HEK293 (cell line): ENCODE results near the gene INPP5A.

Source experiments
- HOXA7 ChIP-seq: sonication (generic); formaldehyde crosslinking; IDR thresholded peaks from 2 replicates; pipeline ENCODE4 v1.8.1; 2022; ENCODE audit warnings: missing genetic modification reagents, borderline replicate concordance
- KLF10 ChIP-seq: fragments of 450-650 bp; IDR thresholded peaks from 2 replicates; pipeline ENCODE4 v1.5.1; 2018; ENCODE audit warnings: missing biosample characterization, mild to moderate bottlenecking, missing genetic modification characterization
- KLF8 ChIP-seq: fragments of 450-650 bp; formaldehyde crosslinking; IDR thresholded peaks from 2 replicates; pipeline ENCODE4 v1.5.1; 2016; ENCODE audit warnings: missing biosample characterization, missing genetic modification characterization
- RBAK ChIP-seq: fragments of 450-650 bp; formaldehyde crosslinking; IDR thresholded peaks from 2 replicates; pipeline ENCODE4 v1.5.1; 2016; ENCODE audit warnings: missing biosample characterization, missing genetic modification characterization
- TCF7L2 ChIP-seq: IDR thresholded peaks from 2 replicates; pipeline ENCODE4 v1.6.1; 2011; ENCODE audit warnings: low read depth, mild to moderate bottlenecking, inconsistent platforms, low read length, moderate library complexity, borderline replicate concordance
- YY2 ChIP-seq: fragments of 450-650 bp; formaldehyde crosslinking; IDR thresholded peaks from 2 replicates; pipeline ENCODE4 v1.5.1; 2016; ENCODE audit warnings: missing biosample characterization, missing genetic modification characterization
- ZIC2 ChIP-seq: fragments of 450-650 bp; formaldehyde crosslinking; IDR thresholded peaks from 2 replicates; pipeline ENCODE4 v1.5.1; 2016; ENCODE audit warnings: missing biosample characterization, missing genetic modification characterization
- ZNF133 ChIP-seq: fragments of 450-650 bp; formaldehyde crosslinking; IDR thresholded peaks from 2 replicates; pipeline ENCODE4 v1.5.1; 2016; ENCODE audit warnings: missing biosample characterization, missing genetic modification characterization
- ZNF140 ChIP-seq: fragments of 450-650 bp; formaldehyde crosslinking; IDR thresholded peaks from 2 replicates; pipeline ENCODE4 v1.5.1; 2016; ENCODE audit warnings: missing biosample characterization, missing genetic modification characterization
- ZNF155 ChIP-seq: fragments of 450-650 bp; formaldehyde crosslinking; IDR thresholded peaks from 2 replicates; pipeline ENCODE4 v1.5.1; 2016; ENCODE audit warnings: missing biosample characterization, missing genetic modification characterization
- ZNF169 ChIP-seq: fragments of 450-650 bp; formaldehyde crosslinking; IDR thresholded peaks from 2 replicates; pipeline ENCODE4 v1.5.1; 2016; ENCODE audit warnings: missing biosample characterization, missing genetic modification characterization
- ZNF19 ChIP-seq: fragments of 450-650 bp; formaldehyde crosslinking; IDR thresholded peaks from 2 replicates; pipeline ENCODE4; 2016; ENCODE audit warnings: missing biosample characterization, missing genetic modification characterization, low read depth
- ZNF223 ChIP-seq: fragments of 450-650 bp; formaldehyde crosslinking; IDR thresholded peaks from 2 replicates; pipeline ENCODE4 v1.5.1; 2016; ENCODE audit warnings: missing biosample characterization, missing genetic modification characterization
- ZNF311 ChIP-seq: fragments of 450-650 bp; formaldehyde crosslinking; IDR thresholded peaks from 2 replicates; pipeline ENCODE4 v1.5.1; 2017; ENCODE audit warnings: missing biosample characterization, missing genetic modification characterization, borderline replicate concordance
- ZNF366 ChIP-seq: fragments of 450-650 bp; formaldehyde crosslinking; conservative IDR thresholded peaks from 2 replicates; pipeline ENCODE4 v1.5.1; 2016; ENCODE audit warnings: missing biosample characterization, missing genetic modification characterization
- ZNF404 ChIP-seq: fragments of 450-650 bp; formaldehyde crosslinking; IDR thresholded peaks from 2 replicates; pipeline ENCODE4 v1.5.1; 2017; ENCODE audit warnings: missing biosample characterization, missing genetic modification characterization
- ZNF423 ChIP-seq: fragments of 450-650 bp; formaldehyde crosslinking; IDR thresholded peaks from 2 replicates; pipeline ENCODE4 v1.5.1; 2016; ENCODE audit warnings: missing biosample characterization, missing genetic modification characterization
- ZNF514 ChIP-seq: fragments of 450-650 bp; formaldehyde crosslinking; IDR thresholded peaks from 2 replicates; pipeline ENCODE4 v1.5.1; 2016; ENCODE audit warnings: missing biosample characterization, missing genetic modification characterization
- ZNF549 ChIP-seq: fragments of 450-650 bp; IDR thresholded peaks from 2 replicates; pipeline ENCODE4 v1.5.1; 2018; ENCODE audit warnings: missing biosample characterization, missing genetic modification characterization, mild to moderate bottlenecking, inconsistent platforms, moderate library complexity
- ZNF610 ChIP-seq: fragments of 450-650 bp; formaldehyde crosslinking; IDR thresholded peaks from 2 replicates; pipeline ENCODE4 v1.5.1; 2016; ENCODE audit warnings: missing biosample characterization, missing genetic modification characterization, borderline replicate concordance
- ZNF624 ChIP-seq: fragments of 450-650 bp; formaldehyde crosslinking; IDR thresholded peaks from 2 replicates; pipeline ENCODE4 v1.5.1; 2017; ENCODE audit warnings: missing biosample characterization, missing genetic modification characterization
- ZNF658 ChIP-seq: fragments of 450-650 bp; formaldehyde crosslinking; IDR thresholded peaks from 2 replicates; pipeline ENCODE4; 2016; ENCODE audit warnings: missing biosample characterization, missing genetic modification characterization
- ZNF660 ChIP-seq: fragments of 450-650 bp; IDR thresholded peaks from 2 replicates; pipeline ENCODE4 v1.5.1; 2018; ENCODE audit warnings: missing biosample characterization, mild to moderate bottlenecking, missing genetic modification characterization
- ZNF670 ChIP-seq: fragments of 450-650 bp; formaldehyde crosslinking; IDR thresholded peaks from 2 replicates; pipeline ENCODE4 v1.5.1; 2016; ENCODE audit warnings: missing biosample characterization, missing genetic modification characterization, low read depth
- ZSCAN18 ChIP-seq: fragments of 450-650 bp; formaldehyde crosslinking; IDR thresholded peaks from 2 replicates; pipeline ENCODE4 v1.5.1; 2016; ENCODE audit warnings: missing biosample characterization, missing genetic modification characterization
- TF ChIP-seq, protein P1 (sequence below): fragments of 450-650 bp; formaldehyde crosslinking; conservative IDR thresholded peaks from 2 replicates; pipeline ENCODE4 v1.5.1; 2016; ENCODE audit warnings: low read depth, missing biosample characterization, missing genetic modification characterization
- TF ChIP-seq, protein P2 (sequence below): fragments of 450-650 bp; formaldehyde crosslinking; IDR thresholded peaks from 2 replicates; pipeline ENCODE4 v1.5.1; 2016; ENCODE audit warnings: missing biosample characterization, missing genetic modification characterization
- TF ChIP-seq, protein P3 (sequence below): fragments of 450-650 bp; formaldehyde crosslinking; IDR thresholded peaks from 2 replicates; pipeline ENCODE4 v1.5.1; 2016; ENCODE audit warnings: missing biosample characterization, missing genetic modification characterization

INPP5A gene

DNA sequence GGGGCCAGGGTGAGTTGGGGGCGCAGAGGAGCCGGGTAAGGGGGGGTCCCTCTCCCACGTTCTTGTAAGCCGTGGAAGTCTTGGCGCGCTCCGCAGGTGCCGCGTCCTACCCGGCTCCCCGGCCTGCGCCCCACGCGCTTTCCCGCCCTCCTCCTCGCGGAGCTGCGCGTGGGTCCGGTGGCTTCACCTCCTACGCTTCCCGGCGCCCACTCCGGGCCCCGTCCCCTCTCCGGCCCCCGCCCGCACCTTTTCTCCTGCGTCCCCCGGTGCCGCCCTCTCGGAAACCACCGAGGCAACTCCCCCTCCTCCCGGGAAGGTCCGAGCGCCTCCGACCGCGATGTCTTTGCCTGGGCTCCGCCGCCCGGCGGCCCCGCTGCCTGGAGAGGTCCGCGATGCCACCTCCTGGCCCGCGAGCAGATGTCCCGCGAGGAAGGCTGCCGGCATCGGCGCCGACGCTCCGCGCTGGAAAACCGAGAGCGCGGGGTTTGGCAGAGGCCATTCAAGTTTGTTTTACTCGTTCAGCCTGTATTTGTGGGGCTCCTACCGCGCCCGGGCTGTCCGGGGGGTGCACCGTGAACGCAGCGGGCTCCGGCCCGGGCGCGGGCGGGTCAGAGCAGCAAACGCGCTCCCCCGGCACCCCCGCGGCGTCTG lies 250.7 kb downstream of the INPP5A start (continued):
- TF ChIP-seq, protein P1, sequence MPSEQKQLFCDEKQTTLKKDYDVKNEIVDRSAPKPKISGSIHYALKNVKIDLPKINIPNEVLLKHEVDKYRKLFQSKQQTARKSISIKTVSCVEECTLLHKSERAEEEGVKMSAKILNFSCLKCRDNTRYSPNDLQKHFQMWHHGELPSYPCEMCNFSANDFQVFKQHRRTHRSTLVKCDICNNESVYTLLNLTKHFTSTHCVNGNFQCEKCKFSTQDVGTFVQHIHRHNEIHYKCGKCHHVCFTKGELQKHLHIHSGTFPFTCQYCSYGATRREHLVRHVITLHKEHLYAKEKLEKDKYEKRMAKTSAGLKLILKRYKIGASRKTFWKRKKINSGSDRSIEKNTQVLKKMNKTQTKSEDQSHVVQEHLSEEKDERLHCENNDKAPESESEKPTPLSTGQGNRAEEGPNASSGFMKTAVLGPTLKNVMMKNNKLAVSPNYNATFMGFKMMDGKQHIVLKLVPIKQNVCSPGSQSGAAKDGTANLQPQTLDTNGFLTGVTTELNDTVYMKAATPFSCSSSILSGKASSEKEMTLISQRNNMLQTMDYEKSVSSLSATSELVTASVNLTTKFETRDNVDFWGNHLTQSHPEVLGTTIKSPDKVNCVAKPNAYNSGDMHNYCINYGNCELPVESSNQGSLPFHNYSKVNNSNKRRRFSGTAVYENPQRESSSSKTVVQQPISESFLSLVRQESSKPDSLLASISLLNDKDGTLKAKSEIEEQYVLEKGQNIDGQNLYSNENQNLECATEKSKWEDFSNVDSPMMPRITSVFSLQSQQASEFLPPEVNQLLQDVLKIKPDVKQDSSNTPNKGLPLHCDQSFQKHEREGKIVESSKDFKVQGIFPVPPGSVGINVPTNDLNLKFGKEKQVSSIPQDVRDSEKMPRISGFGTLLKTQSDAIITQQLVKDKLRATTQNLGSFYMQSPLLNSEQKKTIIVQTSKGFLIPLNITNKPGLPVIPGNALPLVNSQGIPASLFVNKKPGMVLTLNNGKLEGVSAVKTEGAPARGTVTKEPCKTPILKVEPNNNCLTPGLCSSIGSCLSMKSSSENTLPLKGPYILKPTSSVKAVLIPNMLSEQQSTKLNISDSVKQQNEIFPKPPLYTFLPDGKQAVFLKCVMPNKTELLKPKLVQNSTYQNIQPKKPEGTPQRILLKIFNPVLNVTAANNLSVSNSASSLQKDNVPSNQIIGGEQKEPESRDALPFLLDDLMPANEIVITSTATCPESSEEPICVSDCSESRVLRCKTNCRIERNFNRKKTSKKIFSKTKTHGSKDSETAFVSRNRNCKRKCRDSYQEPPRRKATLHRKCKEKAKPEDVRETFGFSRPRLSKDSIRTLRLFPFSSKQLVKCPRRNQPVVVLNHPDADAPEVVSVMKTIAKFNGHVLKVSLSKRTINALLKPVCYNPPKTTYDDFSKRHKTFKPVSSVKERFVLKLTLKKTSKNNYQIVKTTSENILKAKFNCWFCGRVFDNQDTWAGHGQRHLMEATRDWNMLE (tag by site-specific recombination), result no peak
- TF ChIP-seq ZNF404, result no peak
- TF ChIP-seq ZNF610 (tag by site-specific recombination), result no peak
- no peak for TF ChIP-seq ZNF19 (tag by site-specific recombination)
- TF ChIP-seq ZSCAN18 (tag by site-specific recombination), result no peak
- TF ChIP-seq ZNF514 (tag by site-specific recombination), result no peak
- TF ChIP-seq ZNF311 (tag by site-specific recombination), result no peak
- no peak for TF ChIP-seq KLF10 (tag by site-specific recombination)
- TF ChIP-seq HOXA7 (CRISPR knock-in tag), result no peak
- peak; percentile 10; the same call in 1 of the 2 replicates for TF ChIP-seq KLF8 (tag by site-specific recombination)
- TF ChIP-seq ZIC2 (tag by site-specific recombination), result peak; percentile 28; the same call in 1 of the 2 replicates
- no peak for TF ChIP-seq ZNF658 (tag by site-specific recombination)
- TF ChIP-seq, protein P2, sequence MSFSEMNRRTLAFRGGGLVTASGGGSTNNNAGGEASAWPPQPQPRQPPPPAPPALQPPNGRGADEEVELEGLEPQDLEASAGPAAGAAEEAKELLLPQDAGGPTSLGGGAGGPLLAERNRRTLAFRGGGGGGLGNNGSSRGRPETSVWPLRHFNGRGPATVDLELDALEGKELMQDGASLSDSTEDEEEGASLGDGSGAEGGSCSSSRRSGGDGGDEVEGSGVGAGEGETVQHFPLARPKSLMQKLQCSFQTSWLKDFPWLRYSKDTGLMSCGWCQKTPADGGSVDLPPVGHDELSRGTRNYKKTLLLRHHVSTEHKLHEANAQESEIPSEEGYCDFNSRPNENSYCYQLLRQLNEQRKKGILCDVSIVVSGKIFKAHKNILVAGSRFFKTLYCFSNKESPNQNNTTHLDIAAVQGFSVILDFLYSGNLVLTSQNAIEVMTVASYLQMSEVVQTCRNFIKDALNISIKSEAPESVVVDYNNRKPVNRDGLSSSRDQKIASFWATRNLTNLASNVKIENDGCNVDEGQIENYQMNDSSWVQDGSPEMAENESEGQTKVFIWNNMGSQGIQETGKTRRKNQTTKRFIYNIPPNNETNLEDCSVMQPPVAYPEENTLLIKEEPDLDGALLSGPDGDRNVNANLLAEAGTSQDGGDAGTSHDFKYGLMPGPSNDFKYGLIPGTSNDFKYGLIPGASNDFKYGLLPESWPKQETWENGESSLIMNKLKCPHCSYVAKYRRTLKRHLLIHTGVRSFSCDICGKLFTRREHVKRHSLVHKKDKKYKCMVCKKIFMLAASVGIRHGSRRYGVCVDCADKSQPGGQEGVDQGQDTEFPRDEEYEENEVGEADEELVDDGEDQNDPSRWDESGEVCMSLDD (tag by site-specific recombination), result peak; percentile 77
- no peak for TF ChIP-seq ZNF549 (tag by site-specific recombination)
- TF ChIP-seq YY2 (tag by site-specific recombination), result no peak
- no peak for TF ChIP-seq RBAK (tag by site-specific recombination)
- no peak for TF ChIP-seq ZNF140 (tag by site-specific recombination)
- no peak for TF ChIP-seq ZNF624 (tag by site-specific recombination)
- no peak for TF ChIP-seq TCF7L2
- no peak for TF ChIP-seq ZNF660 (tag by site-specific recombination)
- no peak for TF ChIP-seq ZNF155
- no peak for TF ChIP-seq ZNF366 (tag by site-specific recombination)
- no peak for TF ChIP-seq ZNF223 (tag by site-specific recombination)
- TF ChIP-seq, protein P3, sequence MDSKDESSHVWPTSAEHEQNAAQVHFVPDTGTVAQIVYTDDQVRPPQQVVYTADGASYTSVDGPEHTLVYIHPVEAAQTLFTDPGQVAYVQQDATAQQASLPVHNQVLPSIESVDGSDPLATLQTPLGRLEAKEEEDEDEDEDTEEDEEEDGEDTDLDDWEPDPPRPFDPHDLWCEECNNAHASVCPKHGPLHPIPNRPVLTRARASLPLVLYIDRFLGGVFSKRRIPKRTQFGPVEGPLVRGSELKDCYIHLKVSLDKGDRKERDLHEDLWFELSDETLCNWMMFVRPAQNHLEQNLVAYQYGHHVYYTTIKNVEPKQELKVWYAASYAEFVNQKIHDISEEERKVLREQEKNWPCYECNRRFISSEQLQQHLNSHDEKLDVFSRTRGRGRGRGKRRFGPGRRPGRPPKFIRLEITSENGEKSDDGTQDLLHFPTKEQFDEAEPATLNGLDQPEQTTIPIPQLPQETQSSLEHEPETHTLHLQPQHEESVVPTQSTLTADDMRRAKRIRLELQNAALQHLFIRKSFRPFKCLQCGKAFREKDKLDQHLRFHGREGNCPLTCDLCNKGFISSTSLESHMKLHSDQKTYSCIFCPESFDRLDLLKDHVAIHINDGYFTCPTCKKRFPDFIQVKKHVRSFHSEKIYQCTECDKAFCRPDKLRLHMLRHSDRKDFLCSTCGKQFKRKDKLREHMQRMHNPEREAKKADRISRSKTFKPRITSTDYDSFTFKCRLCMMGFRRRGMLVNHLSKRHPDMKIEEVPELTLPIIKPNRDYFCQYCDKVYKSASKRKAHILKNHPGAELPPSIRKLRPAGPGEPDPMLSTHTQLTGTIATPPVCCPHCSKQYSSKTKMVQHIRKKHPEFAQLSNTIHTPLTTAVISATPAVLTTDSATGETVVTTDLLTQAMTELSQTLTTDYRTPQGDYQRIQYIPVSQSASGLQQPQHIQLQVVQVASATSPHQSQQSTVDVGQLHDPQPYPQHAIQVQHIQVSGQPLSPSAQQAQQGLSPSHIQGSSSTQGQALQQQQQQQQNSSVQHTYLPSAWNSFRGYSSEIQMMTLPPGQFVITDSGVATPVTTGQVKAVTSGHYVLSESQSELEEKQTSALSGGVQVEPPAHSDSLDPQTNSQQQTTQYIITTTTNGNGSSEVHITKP, result no peak
- TF ChIP-seq ZNF670 (tag by site-specific recombination), result no peak
- no peak for TF ChIP-seq ZNF169 (tag by site-specific recombination)
- no peak for TF ChIP-seq ZNF423 (tag by site-specific recombination)
- no peak for TF ChIP-seq ZNF133 (tag by site-specific recombination)
